GM23248 (cell line): ENCODE results near the gene SPDEF.

Experiments
- EZH2 ChIP-seq: fragments of 200-600 bp; sonication (generic); IDR thresholded peaks from 2 replicates; pipeline ENCODE4 v1.6.1; 2018; ENCODE audit warnings: antibody characterized with exemption, mild to moderate bottlenecking; ENCODE audit not compliant: insufficient read depth, poor library complexity, severe bottlenecking
- EZH2phosphoT487 ChIP-seq: fragments of 200-600 bp; sonication (generic); IDR thresholded peaks from 2 replicates; pipeline ENCODE4 v1.6.1; 2018; ENCODE audit warnings: antibody characterized with exemption, moderate library complexity, mild to moderate bottlenecking, low read depth; ENCODE audit not compliant: insufficient read depth

- no peak for TF ChIP-seq EZH2phosphoT487
- TF ChIP-seq EZH2: no peak
Measured at GRCh38 chr6:34534146-34534545, 22.0 kb downstream of the SPDEF start.
